AG04449 (cell line): Measurements from ENCODE around the gene WDR72.
"Not testable (repeated sequence)": the region's sequence is repeated elsewhere in the genome, so short reads cannot be mapped to it uniquely, and the experiment has no call there.

ENCODE experiments used
- CTCF ChIA-PET: fragments of 350-600 bp; formaldehyde crosslinking; extraction: SDS; loops from one replicate; lab custom pipeline; 2021; ENCODE audit warnings: antibody characterized with exemption; lab: Yijun Ruan, JAX
- POLR2A ChIA-PET: fragments of 400-600, 350-600 bp; formaldehyde crosslinking; extraction: SDS; loops from one replicate; lab custom pipeline; 2020; ENCODE audit warnings: antibody characterized with exemption, inconsistent platforms; lab: Yijun Ruan, JAX
- DNase-seq: peaks from one replicate; pipeline ENCODE4 v3.0.0-alpha.2; 2010; ENCODE audit warnings: low read depth, low spot score
- H3K4me3 ChIP-seq: 2 replicates; pipeline ENCODE4 v1.5.1; 2011; ENCODE audit warnings: low read depth, mild to moderate bottlenecking, control low read depth, low read length
- CTCF ChIP-seq: IDR thresholded peaks from one replicate; pipeline ENCODE4 v1.5.1; 2011; ENCODE audit warnings: mild to moderate bottlenecking, moderate library complexity, low read length, control low read depth, inconsistent platforms; ENCODE audit not compliant: insufficient read depth; ENCODE audit errors: missing control alignments

Gene WDR72

GRCh38 chr15:53786401-53786800, 26.9 kb upstream of the WDR72 start:
- no peak for DNase-seq
- no peak overlapping the region for H3K4me3 ChIP-seq
- TF ChIP-seq CTCF: no peak
- ChIA-PET POLR2A (no interaction called here), CTCF (no interaction called here)

GRCh38 chr15:53785241-53785640, 25.8 kb upstream of the WDR72 start:
- H3K4me3 ChIP-seq, DNase-seq, POLR2A ChIA-PET, CTCF ChIA-PET: not testable (repeated sequence)

- no peak for DNase-seq
- no peak for TF ChIP-seq CTCF
- POLR2A ChIA-PET: no interaction called here
- no peak overlapping the region for H3K4me3 ChIP-seq
- CTCF ChIA-PET: no interaction called here
Measured at GRCh38 chr15:53762916-53763315, 3.5 kb upstream of the WDR72 start.

GRCh38 chr15:53758412-53758811, 1.1 kb downstream of the WDR72 start:
- TF ChIP-seq CTCF: no peak
- ChIA-PET POLR2A (no interaction called here), CTCF (no interaction called here)

GRCh38 chr15:53757906-53758305, 1.6 kb downstream of the WDR72 start:
- no peak for DNase-seq
- ChIA-PET CTCF (no interaction called here), POLR2A (no interaction called here)
- H3K4me3 ChIP-seq: no peak overlapping the region
- TF ChIP-seq CTCF: no peak

More at GRCh38 chr15:53758412-53758811, 1.1 kb downstream of the WDR72 start:
- no peak overlapping the region for H3K4me3 ChIP-seq
- no peak for DNase-seq

- no peak overlapping the region for H3K4me3 ChIP-seq
- TF ChIP-seq CTCF: no peak
- no peak for DNase-seq
- ChIA-PET CTCF (no interaction called here), POLR2A (no interaction called here)
Measured at GRCh38 chr15:53753813-53754212, 5.7 kb downstream of the WDR72 start.

- no peak for TF ChIP-seq CTCF
- DNase-seq: no peak
- H3K4me3 ChIP-seq: no peak overlapping the region
- ChIA-PET POLR2A (no interaction called here), CTCF (no interaction called here)
Measured at GRCh38 chr15:53752406-53752805, 7.1 kb downstream of the WDR72 start.
